Epithelial cell of prostate (primary cell): Measurements from ENCODE around the gene CILP2.

Source experiments
- DNase-seq: peaks from one replicate; pipeline ENCODE4 v3.0.0-alpha.2; 2011; ENCODE audit warnings: low read depth, low spot score
- H3K27ac ChIP-seq: fragments of 450-650 bp; 2 replicates; pipeline ENCODE4 v1.5.1; 2017; ENCODE audit warnings: mild to moderate bottlenecking

The CILP2 gene

GRCh38 chr19:19558636-19559035 is 20.6 kb downstream of the CILP2 start:
- H3K27ac ChIP-seq, result no peak overlapping the region
- no peak for DNase-seq

GRCh38 chr19:19559931-19560330 is 21.9 kb downstream of the CILP2 start:
- no peak for DNase-seq
- H3K27ac ChIP-seq, result no peak overlapping the region

- H3K27ac ChIP-seq, result no peak overlapping the region
- DNase-seq, result no peak
These were observed 24.0 kb downstream of the CILP2 start for GRCh38 chr19:19561946-19562664.

GRCh38 chr19:19562665-19563347 is 24.7 kb downstream of the CILP2 start:
- H3K27ac ChIP-seq, result no peak overlapping the region
- no peak for DNase-seq

GRCh38 chr19:19563348-19563848 is 25.3 kb downstream of the CILP2 start:
- no peak for DNase-seq
- H3K27ac ChIP-seq, result no peak overlapping the region

GRCh38 chr19:19566306-19566705 is 28.2 kb downstream of the CILP2 start:
- no peak for DNase-seq
- H3K27ac ChIP-seq, result no peak overlapping the region

GRCh38 chr19:19567391-19567790 is 29.3 kb downstream of the CILP2 start:
- H3K27ac ChIP-seq, result no peak overlapping the region
- no peak for DNase-seq

- no peak overlapping the region for H3K27ac ChIP-seq
- peak; percentile 22 for DNase-seq
These were observed 31.0 kb downstream of the CILP2 start for GRCh38 chr19:19568802-19569756.

GRCh38 chr19:19570571-19570970 is 32.5 kb downstream of the CILP2 start:
- no peak for DNase-seq
- no peak overlapping the region for H3K27ac ChIP-seq

- H3K27ac ChIP-seq, result no peak overlapping the region
- DNase-seq, result no peak
These were observed 33.2 kb downstream of the CILP2 start for GRCh38 chr19:19571071-19571786.

- no peak overlapping the region for H3K27ac ChIP-seq
These were observed 37.3 kb downstream of the CILP2 start for GRCh38 chr19:19575411-19575810.

GRCh38 chr19:19578252-19578651 is 40.2 kb downstream of the CILP2 start:
- no peak overlapping the region for H3K27ac ChIP-seq
- no peak for DNase-seq

More at GRCh38 chr19:19575411-19575810, 37.3 kb downstream of the CILP2 start:
- DNase-seq, result no peak

- DNase-seq, result no peak
These were observed 41.7 kb downstream of the CILP2 start for GRCh38 chr19:19579533-19580361.

GRCh38 chr19:19580418-19580817 is 42.4 kb downstream of the CILP2 start:
- H3K27ac ChIP-seq, result no peak overlapping the region
- DNase-seq, result no peak

More at GRCh38 chr19:19579533-19580361, 41.7 kb downstream of the CILP2 start:
- no peak overlapping the region for H3K27ac ChIP-seq

- H3K27ac ChIP-seq, result no peak overlapping the region
These were observed 43.3 kb downstream of the CILP2 start for GRCh38 chr19:19581391-19581790.

GRCh38 chr19:19582471-19582870 is 44.4 kb downstream of the CILP2 start:
- H3K27ac ChIP-seq, result no peak overlapping the region
- DNase-seq, result no peak

More at GRCh38 chr19:19581391-19581790, 43.3 kb downstream of the CILP2 start:
- no peak for DNase-seq

- H3K27ac ChIP-seq, result no peak overlapping the region
- DNase-seq, result no peak
These were observed 46.3 kb downstream of the CILP2 start for GRCh38 chr19:19584356-19584755.

GRCh38 chr19:19587771-19588170 is 49.7 kb downstream of the CILP2 start:
- no peak for DNase-seq
- H3K27ac ChIP-seq, result no peak overlapping the region

GRCh38 chr19:19588546-19588945 is 50.5 kb downstream of the CILP2 start:
- no peak for DNase-seq
- peak overlapping the region; percentile 51 for H3K27ac ChIP-seq
